ENCODE results near the gene NEK6.

Gene NEK6

DNA sequence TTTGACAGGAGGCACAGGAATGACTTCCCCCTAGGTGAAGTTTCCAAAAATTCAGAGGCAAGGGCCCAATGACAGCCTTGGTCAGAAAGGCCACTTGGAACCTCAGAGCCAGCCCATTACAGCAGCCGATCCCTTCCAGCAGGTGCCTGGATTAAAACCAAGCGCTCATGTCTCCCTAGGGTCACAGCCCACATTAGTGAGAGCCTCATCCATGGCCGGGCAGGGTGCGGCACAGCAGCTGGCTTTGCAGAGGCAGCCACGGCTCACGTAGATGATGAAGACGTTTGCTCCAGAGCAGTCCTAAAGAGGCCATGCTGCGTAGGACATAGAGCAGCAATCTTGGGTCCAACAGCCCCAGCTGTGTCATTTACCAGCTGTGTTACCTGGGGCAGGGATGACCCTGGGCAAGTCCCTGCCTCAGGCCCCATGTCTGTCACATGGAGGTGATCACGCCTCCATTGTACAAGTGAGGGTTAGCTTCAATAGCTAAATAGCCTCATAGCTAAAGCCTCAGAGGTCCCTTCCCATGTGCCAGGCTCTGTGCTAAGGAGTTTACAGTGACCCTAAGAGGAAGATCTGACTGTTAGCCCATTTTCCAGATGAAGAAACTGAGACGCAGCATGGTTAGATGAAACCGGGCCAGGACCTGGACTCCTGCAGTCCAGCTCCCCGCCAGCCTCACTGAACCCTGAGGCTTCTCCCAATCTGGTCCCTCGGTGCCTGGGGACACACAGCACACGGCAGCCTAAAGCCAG is 39.2 kb downstream of the NEK6 start:
- no peak for DNase-seq (ENCODE audit: low read depth)

DNA sequence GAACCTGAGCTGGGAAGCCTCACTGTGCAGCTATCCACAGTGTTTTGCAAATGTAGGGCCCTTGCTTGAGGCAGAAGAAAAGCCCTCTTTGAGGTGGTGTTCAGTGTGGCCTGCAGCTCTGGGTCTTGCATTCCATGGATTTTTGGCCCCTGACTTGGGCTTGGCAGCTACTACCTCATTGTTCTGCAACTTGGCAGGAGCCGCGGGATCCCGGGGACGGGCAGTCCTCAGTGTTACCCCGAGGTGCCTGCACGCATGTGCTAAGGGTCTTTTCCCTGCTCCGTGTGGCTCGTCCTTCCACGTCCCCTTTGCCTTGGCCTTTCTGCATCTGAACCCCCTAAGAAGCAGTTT is 39.8 kb downstream of the NEK6 start:
- DNase-seq (ENCODE audit: low read depth) = peak; percentile 95

DNA sequence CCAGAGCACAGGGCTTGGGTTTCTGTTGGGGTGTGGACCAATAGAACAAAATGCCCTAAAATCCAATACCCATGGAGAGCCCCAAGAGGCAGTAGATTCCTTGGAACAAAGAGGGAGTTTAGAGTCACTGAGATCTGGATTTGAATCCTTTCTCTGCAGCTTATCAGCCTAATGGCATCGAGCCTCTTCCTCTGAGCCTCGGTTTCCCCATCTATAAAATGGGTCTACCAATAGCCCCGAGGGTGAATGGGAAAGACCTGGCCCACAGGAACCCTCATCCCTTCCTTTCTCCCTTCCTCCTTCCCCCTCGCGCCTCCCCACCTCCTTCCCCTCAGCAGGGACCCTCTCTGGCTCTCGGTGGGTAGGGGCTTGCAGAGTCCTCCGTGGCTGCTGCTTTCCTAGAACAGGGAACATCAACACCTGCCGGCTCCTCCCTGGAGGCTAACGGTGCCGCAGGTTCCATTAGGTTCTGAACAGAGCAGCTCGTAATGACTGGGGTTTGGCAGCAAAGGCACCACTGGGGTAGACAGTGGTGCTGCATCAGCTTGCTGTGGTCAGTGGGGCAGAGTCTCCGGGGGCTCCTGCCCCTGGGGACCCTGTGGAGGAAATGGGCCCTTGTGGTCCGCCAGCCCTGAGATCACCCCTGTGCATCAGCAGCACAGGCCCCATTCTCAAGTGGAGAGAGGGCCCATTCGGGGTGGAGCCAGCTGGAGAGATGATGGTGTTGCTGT is 40.3 kb downstream of the NEK6 start:
- DNase-seq (ENCODE audit: low read depth) = no peak

DNA sequence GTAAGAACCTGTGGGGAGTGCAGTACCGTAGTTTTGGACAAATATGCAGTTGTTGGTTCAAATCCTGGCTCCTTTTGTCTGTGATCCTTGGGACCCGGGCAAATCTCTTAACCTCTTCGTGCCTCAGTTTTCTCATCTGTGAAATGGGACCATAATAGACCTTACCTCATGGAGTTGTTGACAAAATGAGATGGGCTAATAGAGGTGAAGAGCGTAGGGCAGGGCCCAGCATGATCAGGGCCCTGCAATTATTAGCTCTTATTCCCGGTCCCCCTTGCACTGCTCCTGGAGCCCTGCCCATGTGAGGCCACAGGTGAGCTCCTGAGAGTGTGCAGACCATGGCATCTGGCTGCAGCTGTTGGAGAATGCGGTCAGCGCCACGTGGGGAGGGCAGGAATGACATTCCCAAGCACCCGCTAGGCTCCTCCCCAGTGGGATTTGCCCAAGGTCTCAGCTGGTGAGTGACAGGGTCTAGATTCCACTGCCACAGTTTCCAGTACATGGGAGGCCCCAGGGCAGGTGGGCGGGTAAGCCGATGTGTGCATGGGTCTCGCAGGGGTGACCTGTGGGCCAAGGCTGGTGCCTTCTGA is 41.0 kb downstream of the NEK6 start:
- no peak for DNase-seq (ENCODE audit: low read depth)

DNA sequence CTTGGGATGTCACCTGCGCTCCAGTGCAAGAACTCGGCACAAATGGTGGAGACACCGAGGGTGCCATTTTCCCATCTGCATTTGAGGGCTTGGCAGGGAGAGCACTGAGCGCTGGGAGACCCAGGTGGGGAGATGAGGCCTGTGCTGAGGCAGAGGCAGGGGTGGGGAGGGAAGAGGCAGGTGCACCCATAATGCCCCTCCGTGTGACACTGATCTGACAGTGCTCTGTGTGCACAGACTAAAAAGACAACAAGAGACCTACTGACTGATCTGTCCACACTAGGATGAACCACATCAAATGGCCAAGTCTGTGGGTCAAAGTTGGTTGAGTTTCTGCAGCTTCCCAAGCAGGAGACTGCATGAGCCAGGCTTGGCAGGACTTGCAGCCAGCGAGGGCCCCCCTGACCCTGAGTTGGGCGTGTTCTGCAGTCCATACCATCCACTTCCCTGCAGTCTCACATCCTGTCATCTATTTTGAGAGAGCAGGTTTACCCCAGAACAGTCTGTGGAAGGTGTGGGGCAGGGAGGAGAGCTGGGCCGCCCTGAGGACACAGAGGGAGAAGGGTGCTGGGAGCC is 41.9 kb downstream of the NEK6 start:
- DNase-seq (ENCODE audit: low read depth) = no peak

DNA sequence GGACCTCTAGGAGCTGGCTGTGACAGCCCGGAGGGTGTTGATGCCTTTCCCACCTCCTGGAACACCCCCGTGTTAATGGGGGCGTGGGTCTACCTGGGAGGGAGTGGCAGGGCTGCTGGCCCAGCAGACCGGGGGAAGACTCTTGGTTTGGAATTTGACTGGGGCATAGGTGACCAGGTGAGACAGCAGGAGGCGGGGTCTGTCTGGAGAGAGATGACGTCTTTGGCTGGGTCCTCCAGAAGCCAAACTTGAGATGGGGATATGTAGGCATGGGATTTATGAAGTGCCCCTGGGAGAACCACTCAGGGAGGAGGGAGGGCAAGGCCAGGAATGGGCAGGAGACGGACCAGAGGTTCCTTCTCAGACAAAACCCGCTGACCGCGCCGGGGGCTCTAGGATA is 42.6 kb downstream of the NEK6 start:
- DNase-seq (ENCODE audit: low read depth) = no peak

DNA sequence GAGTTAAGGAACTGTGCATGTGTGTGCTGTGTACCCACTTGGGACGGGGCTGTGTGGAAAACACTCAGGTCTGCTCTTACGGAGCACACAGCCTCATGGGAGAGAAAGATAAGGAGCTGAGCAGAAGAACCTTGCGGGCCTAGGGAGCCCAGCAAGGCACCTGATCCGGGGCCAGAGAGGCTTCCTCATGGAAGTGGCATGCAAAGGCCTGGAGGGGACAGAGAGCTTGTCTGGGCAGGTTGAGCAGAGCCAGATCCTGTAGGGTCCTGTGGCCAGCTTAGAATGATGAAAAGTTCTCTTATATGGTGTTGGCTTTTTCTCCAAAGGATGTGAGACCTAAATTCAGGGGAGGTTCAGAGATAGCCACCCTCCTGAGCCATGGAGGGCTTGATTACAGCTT is 45.2 kb downstream of the NEK6 start:
- DNase-seq (ENCODE audit: low read depth) = no peak

DNA sequence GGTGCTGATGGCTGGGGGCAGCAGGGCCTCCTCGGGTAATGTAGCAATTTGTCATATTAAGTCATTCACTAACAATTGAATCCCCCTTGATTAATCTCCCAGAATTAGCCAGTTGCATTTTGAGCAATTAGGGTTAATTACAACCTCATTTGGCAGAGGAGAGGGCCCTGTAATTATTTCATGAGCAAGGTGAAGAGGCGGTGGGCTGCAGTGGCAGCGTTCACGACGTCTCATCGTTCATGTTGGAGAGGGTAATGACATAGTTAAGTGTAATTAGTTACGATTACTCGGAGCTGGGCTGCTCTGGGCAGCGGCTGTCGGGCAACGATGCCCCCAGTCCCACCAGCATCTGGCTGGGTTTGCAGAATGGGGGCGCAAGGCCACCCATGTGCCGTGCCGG is 46.0 kb downstream of the NEK6 start:
- no peak for DNase-seq (ENCODE audit: low read depth)

DNA sequence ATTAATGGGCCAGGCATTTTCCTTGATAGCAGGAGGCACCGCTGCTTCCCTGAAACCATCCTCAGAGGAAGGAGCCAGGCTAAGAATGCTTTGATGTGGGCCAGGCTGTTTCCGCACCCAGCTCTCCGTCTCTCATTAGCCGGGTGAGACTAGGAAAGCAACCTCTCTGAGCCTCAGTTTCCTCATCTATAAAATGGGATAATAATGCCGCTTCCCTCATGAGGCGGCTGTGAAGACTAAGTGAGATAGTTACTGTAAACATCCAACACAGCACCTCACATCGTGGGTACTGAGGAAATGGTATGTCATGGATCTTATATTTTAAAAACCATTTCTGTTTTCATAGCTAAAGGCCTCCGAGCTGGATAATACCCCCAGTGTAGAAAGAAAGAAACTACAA is 46.5 kb downstream of the NEK6 start:
- DNase-seq (ENCODE audit: low read depth) = no peak

DNA sequence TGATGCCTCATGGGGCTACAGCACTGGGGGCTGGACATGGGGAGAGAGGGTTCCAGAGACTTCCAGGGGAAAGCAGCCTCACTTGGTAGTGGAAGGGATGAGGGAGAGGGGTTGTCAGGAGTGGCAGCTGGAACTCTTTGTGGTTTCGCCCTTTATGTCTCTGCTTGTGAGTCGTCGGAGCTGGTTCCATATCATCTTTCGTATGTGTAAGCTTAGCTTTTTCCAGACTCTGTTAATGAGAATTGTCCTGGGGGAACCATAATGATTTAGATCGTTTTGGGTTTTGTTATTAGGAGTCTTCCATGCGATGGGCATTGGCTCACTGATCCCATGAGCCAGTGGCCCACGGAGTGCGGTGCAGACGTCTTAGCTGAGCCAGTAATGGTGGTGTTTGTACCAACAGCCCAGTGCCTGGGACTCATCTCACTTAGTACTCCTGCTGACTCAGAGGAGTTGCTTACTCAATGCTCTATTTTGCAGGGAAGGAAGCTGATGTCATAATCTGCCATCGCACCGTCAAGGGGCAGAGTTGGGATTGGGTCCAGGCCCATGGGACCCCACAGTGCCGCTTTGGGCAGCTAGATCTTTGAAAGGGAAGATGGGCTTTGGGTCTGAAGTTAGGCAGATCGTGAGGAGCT is 48.5 kb downstream of the NEK6 start:
- DNase-seq (ENCODE audit: low read depth) = peak; percentile 81

DNA sequence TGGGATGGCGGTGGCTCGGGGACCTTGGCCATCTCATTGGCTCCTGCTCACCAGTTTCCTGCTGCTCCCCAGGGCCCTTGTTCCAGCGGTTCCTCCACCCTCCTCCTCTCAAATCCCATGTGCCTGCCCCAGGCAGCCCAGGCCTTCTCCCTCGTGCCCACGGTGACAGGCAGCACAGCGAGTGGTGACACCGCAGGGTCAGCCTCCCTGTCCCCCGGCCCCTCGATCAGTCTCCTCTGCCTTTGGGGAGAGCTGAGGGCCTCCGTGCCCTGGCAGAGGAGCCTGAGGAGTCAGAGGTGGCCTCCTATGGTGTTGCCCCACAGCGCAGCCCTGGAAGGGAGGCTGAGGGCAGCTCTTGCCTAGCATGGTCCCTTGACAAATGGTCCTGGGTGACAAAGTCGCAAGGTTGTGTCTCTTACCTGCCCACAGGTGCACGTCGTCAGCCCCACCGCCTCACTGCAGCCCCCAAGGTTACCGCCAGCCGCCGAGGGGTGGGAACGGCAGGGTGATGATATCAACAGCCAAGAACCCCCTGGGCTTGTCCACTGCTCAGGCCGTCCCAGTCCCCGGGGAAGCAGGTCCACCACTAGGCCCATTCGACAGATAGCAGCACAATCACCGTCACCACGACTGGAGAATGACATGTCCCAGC is 49.8 kb downstream of the NEK6 start:
- no peak for DNase-seq (ENCODE audit: low read depth)

DNA sequence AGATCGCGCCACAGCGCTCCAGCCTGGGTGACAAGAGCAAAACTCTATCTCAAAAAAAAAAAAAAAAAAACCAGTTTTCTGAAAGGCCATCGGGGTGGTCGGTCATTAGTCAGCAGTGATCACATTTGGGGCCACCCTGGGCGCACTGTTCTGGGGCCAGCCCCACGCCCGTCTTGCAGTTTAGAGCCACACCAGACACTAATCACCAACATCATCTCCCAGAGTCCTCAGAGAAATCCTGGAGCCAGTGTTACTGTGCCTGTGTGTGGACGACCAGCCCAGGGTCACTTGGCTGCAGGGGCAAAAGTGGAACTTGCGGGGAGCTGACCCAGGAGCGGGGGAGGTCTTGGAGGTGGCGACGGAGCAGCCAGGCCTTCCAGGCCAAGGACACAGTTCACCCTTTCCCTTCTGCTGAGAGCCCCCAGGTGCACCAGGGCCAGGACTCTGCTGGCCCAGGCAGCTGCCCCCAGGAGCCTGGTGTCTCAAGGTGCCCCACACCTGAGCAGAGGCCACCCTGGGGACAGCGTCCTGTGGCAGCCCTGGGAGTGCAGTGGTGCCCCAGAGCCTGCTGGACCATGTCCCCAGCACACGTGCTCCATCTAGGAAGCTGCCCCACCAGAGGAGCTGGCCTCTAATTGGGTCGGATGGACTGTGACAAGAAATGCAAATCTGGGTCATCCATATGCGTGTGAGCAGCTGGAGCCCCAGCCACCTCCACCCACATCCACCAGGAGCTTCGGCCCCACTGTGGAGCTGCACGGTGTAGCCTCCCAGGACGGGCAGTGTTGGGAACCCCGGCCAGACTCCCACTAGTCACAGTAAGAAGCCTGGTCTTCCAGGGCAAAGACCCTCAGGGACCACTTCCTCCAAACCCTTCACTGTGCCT is 51.1 kb downstream of the NEK6 start:
- DNase-seq (ENCODE audit: low read depth) = no peak

DNA sequence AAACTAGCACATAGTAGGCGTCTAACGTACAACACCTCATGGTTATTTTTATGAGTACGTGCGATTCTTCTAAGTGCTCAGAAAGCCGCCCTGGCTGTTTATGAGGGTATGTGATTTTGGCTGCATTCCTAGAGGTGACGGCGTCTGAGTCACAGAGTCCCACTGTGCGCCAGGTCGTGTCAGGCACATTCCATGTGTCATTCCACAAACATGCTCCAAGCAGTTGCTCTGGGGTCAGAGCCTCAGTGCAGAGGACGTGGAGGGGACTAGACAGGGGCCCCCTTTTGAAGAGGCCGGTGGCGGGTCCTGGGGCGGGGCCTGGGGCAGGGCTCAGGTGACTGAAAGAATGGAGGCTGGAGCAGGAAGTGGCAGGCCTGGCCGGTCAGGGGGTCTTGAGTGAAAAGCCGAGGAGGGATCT is 51.9 kb downstream of the NEK6 start:
- peak; percentile 87 for DNase-seq (ENCODE audit: low read depth)

DNA sequence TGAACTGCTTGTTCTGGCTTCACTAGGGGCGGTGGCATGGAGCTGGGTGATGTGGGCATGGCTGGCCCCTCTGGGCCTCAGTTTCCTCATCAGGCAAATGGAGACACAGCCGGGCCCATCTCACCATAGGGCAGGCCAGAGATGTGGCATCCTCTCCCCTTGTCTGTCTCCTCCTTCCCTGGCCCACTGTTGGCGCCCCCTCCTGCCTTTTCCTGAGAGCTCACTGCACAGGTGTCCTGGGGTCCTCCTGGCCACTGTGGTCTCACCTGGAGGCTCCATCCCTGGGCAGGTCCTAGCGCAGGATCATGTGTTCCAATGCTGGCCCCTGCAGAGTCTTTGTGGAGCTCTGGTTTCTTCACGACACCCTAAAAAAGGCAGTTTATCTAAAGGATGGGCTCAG is 53.5 kb downstream of the NEK6 start:
- no peak for DNase-seq (ENCODE audit: low read depth)

DNA sequence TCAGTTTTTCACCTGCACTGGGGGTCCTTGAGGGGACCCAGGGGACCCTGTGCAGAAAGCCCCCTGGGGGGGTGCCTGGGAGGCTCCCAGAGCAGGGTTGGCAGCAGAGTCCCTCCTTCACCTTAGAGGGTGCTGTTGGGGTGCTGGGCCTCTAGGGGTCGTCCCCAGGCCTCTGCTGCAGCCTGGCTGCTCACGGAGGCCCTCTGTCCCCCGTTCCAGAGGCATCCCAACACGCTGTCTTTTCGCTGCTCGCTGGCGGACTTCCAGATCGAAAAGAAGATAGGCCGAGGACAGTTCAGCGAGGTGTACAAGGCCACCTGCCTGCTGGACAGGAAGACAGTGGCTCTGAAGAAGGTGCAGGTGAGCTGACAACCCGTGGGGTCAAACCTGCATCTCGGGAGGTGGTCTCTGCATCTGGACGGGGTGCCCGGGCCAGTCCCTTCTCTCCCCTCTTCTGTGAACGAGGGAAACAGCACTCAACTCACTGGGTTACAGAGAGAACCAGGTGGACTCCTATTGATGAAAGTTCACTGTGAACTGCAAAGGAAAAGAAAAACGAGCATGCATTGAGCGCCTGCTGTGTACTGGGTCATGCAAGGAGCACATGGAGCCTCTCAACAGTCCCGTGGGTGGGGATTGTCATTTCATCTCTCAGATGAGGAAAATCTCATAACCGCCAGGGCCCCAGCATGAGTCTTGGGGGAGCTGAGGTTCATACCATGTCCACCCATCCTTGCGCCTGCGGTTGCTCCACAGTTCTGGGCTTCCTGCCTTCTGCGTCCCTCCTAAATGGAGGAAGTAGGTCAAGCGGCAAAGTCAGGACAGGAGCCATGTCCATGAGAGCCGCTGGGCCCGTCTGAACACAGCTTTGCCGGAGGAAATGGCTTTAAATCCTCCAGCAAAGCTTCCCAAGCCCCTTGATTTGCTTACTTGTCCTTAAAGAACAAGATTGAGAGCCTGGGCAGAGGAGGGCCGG is 54.8 kb downstream of the NEK6 start:
- DNase-seq (ENCODE audit: low read depth) = peak; percentile 25

DNA sequence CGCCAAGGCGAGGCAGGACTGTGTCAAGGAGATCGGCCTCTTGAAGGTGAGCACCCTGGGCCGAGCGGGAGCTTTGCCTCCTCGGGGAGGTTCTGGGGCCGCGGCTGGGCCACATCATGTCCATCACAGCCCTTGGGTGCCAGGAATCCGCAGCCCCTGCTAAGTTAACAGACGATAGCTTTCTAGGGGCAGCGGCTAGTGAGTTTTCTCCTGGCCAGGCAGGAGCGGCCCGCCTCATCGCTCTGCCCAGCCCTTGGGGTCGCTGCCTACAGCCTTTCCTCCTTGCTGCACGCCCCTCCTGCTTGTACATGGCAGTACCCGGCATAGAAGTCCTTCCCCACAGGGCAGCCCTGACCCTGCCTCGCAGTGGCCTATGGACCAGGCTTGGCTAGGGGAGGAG is 56.2 kb downstream of the NEK6 start:
- no peak for DNase-seq (ENCODE audit: low read depth)

DNA sequence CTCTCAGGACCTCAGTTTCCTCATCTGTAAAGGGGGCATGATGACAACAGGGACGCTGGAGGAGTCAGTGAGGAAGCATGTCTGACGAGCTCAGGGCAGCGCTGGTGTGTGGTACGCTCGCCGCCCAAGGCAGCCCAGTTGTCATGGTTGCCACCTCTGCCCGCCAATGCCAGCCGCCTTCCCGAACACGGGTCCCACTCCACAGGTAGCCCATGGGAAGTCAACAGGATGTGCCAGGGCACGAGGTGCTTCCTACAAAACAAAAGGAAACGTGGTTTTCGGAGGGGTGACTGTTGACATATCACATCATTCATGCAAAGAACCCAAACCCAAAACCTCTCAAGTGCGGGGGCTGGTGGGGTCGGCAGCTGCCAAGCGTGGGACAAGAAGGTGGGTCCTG is 58.1 kb downstream of the NEK6 start:
- DNase-seq (ENCODE audit: low read depth) = no peak

DNA sequence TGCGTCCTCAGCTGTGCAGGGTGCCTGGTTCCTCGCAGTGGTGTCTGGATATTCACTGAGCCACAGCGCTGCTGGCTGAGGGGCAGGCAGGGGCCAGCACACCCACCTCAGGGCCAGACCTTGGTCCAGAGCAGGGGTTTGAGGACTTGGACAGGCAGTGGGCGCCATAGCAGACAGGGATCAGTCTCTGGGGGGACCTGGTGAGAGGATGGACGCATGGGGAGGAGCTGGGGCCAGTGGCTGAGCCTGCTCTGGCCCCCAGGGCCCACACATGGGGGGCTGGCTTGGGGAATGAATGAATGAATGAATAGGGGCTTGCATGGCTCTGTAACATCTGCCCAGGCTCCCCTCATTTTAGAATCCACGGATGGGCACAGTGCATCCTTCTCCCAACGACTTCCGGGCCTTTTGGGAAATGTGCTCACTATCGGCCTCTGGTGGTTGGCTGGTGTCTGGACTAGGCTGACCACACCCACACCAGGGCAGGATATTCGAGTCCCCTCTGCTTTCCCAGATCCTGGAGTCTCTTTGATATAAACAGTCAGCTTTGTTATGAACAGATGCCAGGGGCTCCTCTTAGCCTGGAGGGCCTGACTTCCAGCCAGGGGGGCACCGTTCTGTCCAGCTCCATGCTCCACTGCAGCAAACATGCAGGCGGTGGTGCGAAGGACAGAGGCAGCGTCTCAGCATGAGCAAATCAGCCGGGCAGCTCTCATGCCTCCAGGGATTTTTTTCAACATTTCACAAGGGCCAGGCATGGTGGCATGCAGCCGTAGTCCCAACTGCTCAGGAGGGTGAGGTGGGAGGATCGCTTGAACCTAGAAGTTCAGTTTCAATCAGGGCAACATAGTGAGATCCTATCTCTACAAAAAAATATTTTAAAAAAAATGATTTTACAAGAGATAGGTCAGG is 62.6 kb downstream of the NEK6 start:
- peak; percentile 53 for DNase-seq (ENCODE audit: low read depth)

DNA sequence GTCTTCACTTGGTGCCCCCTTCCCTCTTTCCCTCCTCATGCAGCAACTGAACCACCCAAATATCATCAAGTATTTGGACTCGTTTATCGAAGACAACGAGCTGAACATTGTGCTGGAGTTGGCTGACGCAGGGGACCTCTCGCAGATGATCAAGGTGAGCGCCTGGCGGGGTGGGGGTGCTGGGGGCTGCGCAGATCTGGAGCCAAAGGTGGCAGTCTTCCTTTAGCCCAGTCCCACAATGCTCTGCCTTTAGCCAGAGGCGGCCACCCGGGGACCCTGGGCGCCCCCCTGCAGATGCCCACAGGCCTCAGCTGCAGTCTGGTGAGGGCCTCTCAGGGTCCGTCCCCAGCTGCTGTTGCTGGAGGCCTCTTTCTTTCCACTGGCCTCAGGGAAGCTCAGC is 63.7 kb downstream of the NEK6 start:
- no peak for DNase-seq (ENCODE audit: low read depth)

Measured in fibroblast of gingiva (primary cell).